Stimulated activated CD4-positive, alpha-beta T cell treated with anti-CD3 and anti-CD28 coated beads, Interleukin-12 subunit alpha, Interleukin-12 subunit beta, amount 100 ng/mL, for 24 hours (primary cell): ENCODE results near the gene CHML.
"Not testable (repeated sequence)": the region's sequence is repeated elsewhere in the genome, so short reads cannot be mapped to it uniquely, and the experiment has no call there.

Experiments
- DNase-seq, 2 experiments: peaks; one replicate each; pipeline ENCODE4 v3.0.0-alpha.2; 2020; ENCODE audit warnings: low read depth in 2 of 2

Gene CHML

GRCh38 chr1:241640149-241640866 is at the start of gene CHML, which contains the start of gene OPN3:
Gene CHML (minus strand): TSS chr1:241640369. CDS start chr1:241635766, 4,603 bp downstream.
Gene OPN3 (minus strand): TSS chr1:241640369. CDS start chr1:241640254, 115 bp downstream.
- DNase-seq: peak; percentile 85 to 91

- no peak for DNase-seq
These were observed 48.8 kb upstream of the CHML start for GRCh38 chr1:241688940-241689368.

- no peak for DNase-seq
These were observed 43.9 kb upstream of the CHML start for GRCh38 chr1:241684108-241684507.

- no peak for DNase-seq
These were observed 42.8 kb upstream of the CHML start for GRCh38 chr1:241682921-241683320.

GRCh38 chr1:241681861-241682448 is 41.8 kb upstream of the CHML start:
- not testable (repeated sequence) for DNase-seq

GRCh38 chr1:241679961-241680360 is 39.8 kb upstream of the CHML start:
- DNase-seq: no peak

- DNase-seq: no peak
These were observed 39.2 kb upstream of the CHML start for GRCh38 chr1:241679404-241679803.

GRCh38 chr1:241678536-241678935 is 38.4 kb upstream of the CHML start:
- no peak for DNase-seq

GRCh38 chr1:241677201-241677600 is 37.0 kb upstream of the CHML start:
- no peak for DNase-seq

- DNase-seq: no peak
These were observed 35.8 kb upstream of the CHML start for GRCh38 chr1:241675983-241676382.

GRCh38 chr1:241674805-241675384 is 34.7 kb upstream of the CHML start:
- DNase-seq: no peak

GRCh38 chr1:241672301-241672700 is 32.1 kb upstream of the CHML start:
- DNase-seq: no peak

- DNase-seq: no peak
These were observed 26.2 kb upstream of the CHML start for GRCh38 chr1:241666419-241666818.

- no peak for DNase-seq
These were observed 20.3 kb upstream of the CHML start for GRCh38 chr1:241660424-241660972.

GRCh38 chr1:241659016-241659415 is 18.8 kb upstream of the CHML start:
- DNase-seq: not testable (repeated sequence)

GRCh38 chr1:241658081-241658793 is 18.1 kb upstream of the CHML start:
- no peak for DNase-seq

GRCh38 chr1:241654641-241655040 is 14.5 kb upstream of the CHML start:
- no peak for DNase-seq

- DNase-seq: no peak
These were observed 13.8 kb upstream of the CHML start for GRCh38 chr1:241654019-241654418.

GRCh38 chr1:241652012-241652411 is 11.8 kb upstream of the CHML start, which contains the start of gene WDR64:
Gene WDR64 (plus strand): TSS chr1:241652281. CDS start chr1:241652485, 204 bp downstream.
- DNase-seq: no peak

GRCh38 chr1:241648159-241648558 is 8.0 kb upstream of the CHML start:
- DNase-seq: no peak

GRCh38 chr1:241647658-241648057 is 7.5 kb upstream of the CHML start:
- DNase-seq: no peak

- no peak for DNase-seq
These were observed 6.0 kb upstream of the CHML start for GRCh38 chr1:241646201-241646600.
